Tibial nerve (tissue), 3 donors: ENCODE results near the gene ERG.

Experiments
- CTCF ChIP-seq, 5 experiments: fragments of 200-600 bp in 3 of 5; fragments of 450-650 bp in 2 of 5; sonication (generic) in 3 of 5; IDR thresholded peaks; one replicate each; pipeline ENCODE4 v1.5.1; 2016 to 2019; ENCODE audit warnings: antibody characterized with exemption in 5 of 5, mild to moderate bottlenecking in 3 of 5, moderate library complexity in 2 of 5
- POLR2A ChIP-seq, 2 donors: fragments of 450-650 bp; IDR thresholded peaks; one replicate each; pipeline ENCODE4 v1.6.1; 2017; ENCODE audit warnings: antibody characterized with exemption in 2 of 2, mild to moderate bottlenecking in 2 of 2, moderate library complexity in 2 of 2

GRCh38 chr21:38493549-38494250, 4.6 kb downstream of the ERG start:
- TF ChIP-seq CTCF (IDR thresholded peaks at IDR 0.05) (no peak), POLR2A (IDR thresholded peaks at IDR 0.05) (no peak)
